Activated naive CD4-positive, alpha-beta T cell treated with anti-CD3 and anti-CD28 coated beads for 36 hours (primary cell): ENCODE data around the gene AEBP1. TPM values are rescaled to one million over a fixed set of nuclear protein-coding genes. Genes with fewer than 3 reads are reported as not detected.

Experiments used
- CTCF ChIA-PET: fragments of 350-600 bp; sonication (Branson Sonifier 250); formaldehyde crosslinking; loops from one replicate; lab custom pipeline; 2021; ENCODE audit warnings: antibody characterized with exemption; lab: Charles Lee
- DNase-seq: peaks from one replicate; pipeline ENCODE4 v3.0.0-alpha.2; 2020
- H3K27ac Mint-ChIP-seq: one replicate; pipeline ENCODE4 v1.8.0; 2021; ENCODE audit warnings: mild to moderate bottlenecking, mixed read lengths
- H3K27me3 Mint-ChIP-seq: one replicate; pipeline ENCODE4 v1.8.0; 2021; ENCODE audit warnings: low read depth, mixed read lengths
- H3K36me3 Mint-ChIP-seq: one replicate; pipeline ENCODE4 v1.8.0; 2021; ENCODE audit warnings: low read depth, mixed read lengths
- H3K4me1 Mint-ChIP-seq: one replicate; pipeline ENCODE4 v1.8.0; 2021; ENCODE audit warnings: low read depth, mixed read lengths
- H3K4me3 Mint-ChIP-seq: one replicate; pipeline ENCODE4 v1.8.0; 2021; ENCODE audit warnings: mild to moderate bottlenecking, moderate library complexity, mixed read lengths
- H3K9me3 Mint-ChIP-seq: one replicate; pipeline ENCODE4 v1.8.0; 2021; ENCODE audit warnings: mixed read lengths
- intact Hi-C: fragments of 100-400 bp; cut with micrococcal nuclease; formaldehyde crosslinking; loops from one replicate; pipeline ENCODE4 v1.15.1; 2023
- total RNA-seq, 2 experiments: library from RNA; stranded (reverse); gene quantifications; one replicate each; pipeline ENCODE4 v1.2.3, GENCODE V29; 2021

Gene AEBP1
- total RNA-seq, 2 experiments from 2014 or later = 10.1 to 10.8 TPM

DNA sequence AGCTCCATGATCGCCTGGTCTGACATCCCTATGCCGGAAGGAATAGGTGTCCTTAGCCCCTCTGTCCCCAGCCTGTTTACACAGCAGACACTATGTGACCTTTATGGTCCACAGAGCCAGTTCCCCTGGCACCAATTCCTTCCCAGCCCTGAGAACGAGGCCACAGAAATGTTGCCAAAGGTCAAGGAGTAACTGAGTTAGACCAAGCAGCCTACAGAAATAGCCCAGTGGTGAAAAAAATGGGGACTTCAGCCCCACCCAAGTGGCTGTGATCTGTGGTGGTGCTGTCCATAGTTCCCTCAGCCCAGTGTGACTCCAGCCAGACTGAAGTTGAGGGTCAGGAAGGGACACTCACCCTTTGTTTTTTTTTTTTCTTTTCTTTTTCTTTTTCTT is 41.2 kb upstream of the AEBP1 start:
- CTCF ChIA-PET = interaction anchor here (0.7 kb wide), 1 partner anchor 18 kb away, joined by 3 read pairs; no protein-coding TSS in a partner anchor
- H3K27me3 Mint-ChIP-seq = no peaks in the 10 kb centered on the region
- intact Hi-C loops = no loop called here
- H3K4me1 Mint-ChIP-seq = peaks cover 20% of the 10 kb centered on the region
- H3K36me3 Mint-ChIP-seq = peaks cover 20% of the 10 kb centered on the region
- no peaks in the 10 kb centered on the region for H3K9me3 Mint-ChIP-seq
- no peak overlapping the region for H3K27ac Mint-ChIP-seq
- no peak overlapping the region for H3K4me3 Mint-ChIP-seq
- no peak for DNase-seq

DNA sequence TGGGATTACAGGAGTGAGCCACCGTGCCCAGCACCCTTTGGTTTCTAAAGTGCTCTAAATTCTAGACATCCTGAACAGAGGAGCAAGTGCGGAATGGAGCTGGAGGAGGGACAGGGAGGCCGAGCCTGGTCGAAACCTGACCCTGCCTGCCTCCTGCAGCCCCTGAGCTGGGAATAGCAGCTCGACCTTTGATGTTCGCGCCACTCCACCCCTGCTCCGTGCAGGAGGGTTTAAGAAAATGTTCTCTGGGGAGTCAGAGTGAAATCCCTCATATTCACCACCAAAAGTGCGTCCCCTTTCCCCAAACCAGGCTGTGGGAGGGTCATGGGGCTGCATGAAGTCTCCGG is 40.6 kb upstream of the AEBP1 start:
- Mint-ChIP-seq H3K4me1 (peaks cover 20% of the 10 kb centered on the region), H3K27ac (no peak overlapping the region), H3K4me3 (no peak overlapping the region), H3K9me3 (no peaks in the 10 kb centered on the region), H3K27me3 (no peaks in the 10 kb centered on the region), H3K36me3 (peaks cover 16% of the 10 kb centered on the region)
- intact Hi-C loops = no loop called here
- DNase-seq = no peak
- CTCF ChIA-PET = interaction anchor here (0.7 kb wide), 1 partner anchor 18 kb away, joined by 3 read pairs; no protein-coding TSS in a partner anchor

DNA sequence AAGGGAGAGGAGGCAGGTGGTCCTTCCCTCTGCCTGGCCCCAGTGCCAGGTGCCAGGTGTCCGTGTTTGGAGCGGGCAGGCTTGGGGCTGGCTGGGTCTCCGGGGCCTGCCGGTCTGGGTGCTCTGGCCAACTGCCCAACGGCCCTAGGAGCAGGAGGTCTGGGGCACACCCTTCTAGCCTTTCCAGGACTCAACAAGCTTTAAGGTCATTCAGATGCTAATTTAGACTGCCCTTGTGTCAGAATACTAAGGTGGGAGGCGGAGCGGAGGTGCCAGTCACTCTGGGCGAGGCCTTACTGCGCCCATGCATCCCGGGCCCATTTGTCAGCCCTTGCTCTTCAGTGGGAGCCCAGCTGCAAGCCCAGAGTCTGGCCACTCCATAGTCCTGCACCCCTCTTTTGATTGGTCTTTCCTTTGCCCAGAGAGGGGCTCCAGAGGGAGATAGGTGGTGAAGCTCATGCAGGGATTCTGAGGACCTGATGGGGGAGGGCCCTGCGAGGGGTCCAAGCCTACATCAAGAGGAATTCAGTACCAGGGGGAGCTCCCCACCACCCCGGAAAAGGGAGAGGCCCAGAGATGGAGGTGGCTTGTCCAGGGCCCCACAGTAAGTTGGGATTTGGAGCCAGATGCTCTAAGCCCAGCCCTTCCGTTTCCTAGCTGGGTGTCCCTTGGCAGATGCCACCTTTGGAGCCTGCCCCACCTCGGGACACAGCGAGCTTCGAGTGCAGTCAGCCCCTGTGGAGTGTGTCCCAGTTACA is 40.1 kb upstream of the AEBP1 start:
- peaks cover 22% of the 10 kb centered on the region for H3K4me1 Mint-ChIP-seq
- peaks cover 11% of the 10 kb centered on the region for H3K36me3 Mint-ChIP-seq
- CTCF ChIA-PET = interaction anchor here (0.7 to 1.1 kb wide), 2 partner anchors 17 kb away, joined by 3 to 4 read pairs; no protein-coding TSS in a partner anchor
- DNase-seq = no peak
- no peak overlapping the region for H3K4me3 Mint-ChIP-seq
- intact Hi-C loops = no loop called here
- no peak overlapping the region for H3K27ac Mint-ChIP-seq
- no peaks in the 10 kb centered on the region for H3K27me3 Mint-ChIP-seq
- no peaks in the 10 kb centered on the region for H3K9me3 Mint-ChIP-seq

DNA sequence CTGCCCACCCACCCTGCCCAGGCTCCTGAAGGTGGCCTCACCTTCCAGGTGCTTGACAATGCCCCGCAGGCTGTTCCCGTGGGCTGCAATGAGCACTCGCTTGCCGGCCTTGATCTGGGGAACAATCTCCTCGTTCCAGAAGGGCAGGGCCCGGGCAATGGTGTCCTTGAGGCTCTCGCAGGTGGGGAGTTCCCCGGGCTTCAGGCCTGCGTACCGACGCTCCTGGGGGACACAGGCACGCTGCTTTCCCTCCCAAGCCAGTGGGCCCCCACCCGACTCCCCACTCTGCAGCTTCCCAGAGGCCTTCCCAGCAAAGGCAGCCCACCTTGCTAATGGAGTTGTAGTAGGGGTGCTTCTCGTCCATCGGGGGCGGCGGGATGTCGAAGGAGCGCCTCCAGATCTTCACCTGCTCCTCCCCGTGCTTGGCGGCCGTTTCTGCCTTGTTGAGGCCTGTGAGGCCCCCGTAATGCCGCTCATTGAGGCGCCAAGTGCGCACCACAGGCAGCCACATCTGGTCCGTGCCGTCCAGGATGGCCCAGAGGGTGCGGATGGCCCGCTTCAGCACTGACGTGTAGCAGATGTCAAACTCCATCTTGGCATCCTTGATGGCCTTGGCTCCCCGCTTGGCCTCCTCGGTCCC is 39.2 kb upstream of the AEBP1 start:
- peaks cover 10% of the 10 kb centered on the region for H3K36me3 Mint-ChIP-seq

DNA sequence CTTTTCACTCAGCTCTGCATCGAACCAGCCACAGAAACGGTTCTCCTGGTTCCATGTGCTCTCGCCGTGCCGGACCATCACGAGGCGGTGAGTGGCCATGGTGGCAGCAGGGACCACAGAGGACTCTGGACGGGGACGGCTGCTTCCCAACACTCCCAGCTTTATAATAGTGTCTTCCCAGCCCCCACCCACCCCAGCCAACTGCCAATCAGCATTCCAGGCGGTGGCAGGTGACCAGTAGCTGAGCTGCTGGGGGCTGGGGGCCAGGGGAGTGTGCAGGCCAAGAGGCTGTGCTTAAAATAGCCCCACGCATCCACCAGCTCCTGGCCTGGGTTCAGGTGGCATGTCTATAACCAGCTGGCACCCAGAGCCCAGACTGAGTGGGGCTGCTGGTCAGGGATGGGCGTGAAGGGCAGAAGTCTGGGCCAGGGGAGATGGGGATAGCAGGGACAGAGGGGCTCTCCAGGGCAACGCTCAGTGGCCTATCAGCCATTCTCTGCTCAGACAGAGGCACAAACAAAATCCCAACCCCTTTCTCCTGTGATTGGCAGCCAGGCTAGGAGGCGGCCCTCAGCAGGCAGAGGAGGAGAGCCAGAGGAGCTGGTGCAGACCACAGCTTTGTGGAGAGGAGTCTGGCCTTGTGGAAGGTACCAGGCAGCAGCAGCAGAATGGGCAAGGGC is 38.6 kb upstream of the AEBP1 start, which contains the start of gene PGAM2:
PGAM2 (minus strand) TSS at position 137 of the 680 bp plus-strand sequence; CDS start at position 99, 38 bp downstream.
- DNase-seq = no peak
- intact Hi-C loops = no loop called here
- Mint-ChIP-seq H3K4me1 (peaks cover 22% of the 10 kb centered on the region), H3K4me3 (no peak within 1 kb of the TSS), H3K27me3 (no peaks in the 10 kb centered on the region), H3K36me3 (peaks cover 5% of the 10 kb centered on the region), H3K9me3 (no peaks in the 10 kb centered on the region), H3K27ac (no peak within 1 kb of the TSS)
- CTCF ChIA-PET = interaction anchor here (1.1 to 1.4 kb wide), 2 partner anchors 15 to 18 kb away, joined by 4 read pairs; no protein-coding TSS in a partner anchor

More for the DNA sequence above, 39.2 kb upstream of the AEBP1 start:
- Mint-ChIP-seq H3K27me3 (no peaks in the 10 kb centered on the region), H3K9me3 (no peaks in the 10 kb centered on the region), H3K4me1 (peaks cover 22% of the 10 kb centered on the region), H3K27ac (no peak overlapping the region), H3K4me3 (no peak overlapping the region)
- DNase-seq = no peak
- intact Hi-C loops = no loop called here
- CTCF ChIA-PET = interaction anchor here (1.1 kb wide), 1 partner anchor 18 kb away, joined by 4 read pairs; no protein-coding TSS in a partner anchor

DNA sequence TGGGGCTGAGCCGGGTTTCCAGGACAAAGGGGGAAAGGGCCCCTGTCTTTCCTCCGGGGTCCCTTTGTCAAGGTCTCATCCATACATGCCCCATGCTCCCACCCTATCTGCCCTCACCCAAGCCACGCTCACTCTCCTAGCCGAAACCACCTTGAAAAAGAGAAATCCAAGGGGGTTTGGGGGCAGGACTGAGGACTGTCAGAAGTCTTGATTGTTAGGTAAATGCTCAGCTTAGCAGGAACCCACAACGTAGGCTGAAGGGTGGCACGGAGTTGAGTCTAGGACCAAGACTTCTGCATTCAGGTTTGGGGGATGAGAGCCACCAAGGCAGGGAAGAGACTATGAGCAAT is 38.1 kb upstream of the AEBP1 start:
- peaks cover 5% of the 10 kb centered on the region for H3K36me3 Mint-ChIP-seq
- no peak overlapping the region for H3K27ac Mint-ChIP-seq
- no peak overlapping the region for H3K4me3 Mint-ChIP-seq
- intact Hi-C loops = no loop called here
- H3K9me3 Mint-ChIP-seq = no peaks in the 10 kb centered on the region
- H3K27me3 Mint-ChIP-seq = no peaks in the 10 kb centered on the region
- no peak for DNase-seq
- CTCF ChIA-PET = interaction anchor here (1.4 to 1.5 kb wide), 2 partner anchors 11 to 15 kb away, joined by 4 read pairs; no protein-coding TSS in a partner anchor
- H3K4me1 Mint-ChIP-seq = peaks cover 22% of the 10 kb centered on the region

DNA sequence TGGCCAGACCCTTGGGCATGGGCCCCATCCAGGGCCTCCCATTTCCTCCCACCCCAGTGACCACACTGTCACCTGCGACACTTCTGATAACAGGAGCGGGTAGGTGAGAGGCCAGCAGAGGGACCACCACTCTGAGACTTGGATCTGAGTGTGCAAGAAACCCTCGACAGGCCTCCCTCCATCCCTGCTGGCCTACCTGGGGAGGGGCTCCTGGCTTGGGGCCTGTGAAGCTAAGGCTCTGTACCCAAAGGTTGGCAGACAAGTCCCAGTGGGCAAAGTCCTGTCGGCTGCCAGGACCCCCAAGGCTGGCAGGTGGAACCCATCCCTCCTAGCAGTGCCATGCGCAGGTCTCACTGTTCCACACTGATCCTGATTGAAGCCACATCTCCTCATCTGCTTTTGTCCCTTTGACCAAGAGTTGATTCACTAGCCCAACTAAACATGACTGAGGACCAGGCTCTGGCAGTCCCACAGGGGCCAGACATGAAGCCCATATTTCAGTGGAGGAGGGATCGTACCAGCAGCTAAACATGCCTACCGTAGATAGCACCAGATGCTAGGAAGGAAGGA is 37.6 kb upstream of the AEBP1 start:
- no peak overlapping the region for H3K4me3 Mint-ChIP-seq
- no peaks in the 10 kb centered on the region for H3K9me3 Mint-ChIP-seq
- no peak overlapping the region for H3K27ac Mint-ChIP-seq
- H3K27me3 Mint-ChIP-seq = no peaks in the 10 kb centered on the region
- peaks cover 22% of the 10 kb centered on the region for H3K4me1 Mint-ChIP-seq
- peaks cover 3% of the 10 kb centered on the region for H3K36me3 Mint-ChIP-seq
- CTCF ChIA-PET = interaction anchor here (1.4 to 1.5 kb wide), 2 partner anchors 12 to 16 kb away, joined by 4 read pairs; no protein-coding TSS in a partner anchor
- no peak for DNase-seq
- intact Hi-C loops = no loop called here

DNA sequence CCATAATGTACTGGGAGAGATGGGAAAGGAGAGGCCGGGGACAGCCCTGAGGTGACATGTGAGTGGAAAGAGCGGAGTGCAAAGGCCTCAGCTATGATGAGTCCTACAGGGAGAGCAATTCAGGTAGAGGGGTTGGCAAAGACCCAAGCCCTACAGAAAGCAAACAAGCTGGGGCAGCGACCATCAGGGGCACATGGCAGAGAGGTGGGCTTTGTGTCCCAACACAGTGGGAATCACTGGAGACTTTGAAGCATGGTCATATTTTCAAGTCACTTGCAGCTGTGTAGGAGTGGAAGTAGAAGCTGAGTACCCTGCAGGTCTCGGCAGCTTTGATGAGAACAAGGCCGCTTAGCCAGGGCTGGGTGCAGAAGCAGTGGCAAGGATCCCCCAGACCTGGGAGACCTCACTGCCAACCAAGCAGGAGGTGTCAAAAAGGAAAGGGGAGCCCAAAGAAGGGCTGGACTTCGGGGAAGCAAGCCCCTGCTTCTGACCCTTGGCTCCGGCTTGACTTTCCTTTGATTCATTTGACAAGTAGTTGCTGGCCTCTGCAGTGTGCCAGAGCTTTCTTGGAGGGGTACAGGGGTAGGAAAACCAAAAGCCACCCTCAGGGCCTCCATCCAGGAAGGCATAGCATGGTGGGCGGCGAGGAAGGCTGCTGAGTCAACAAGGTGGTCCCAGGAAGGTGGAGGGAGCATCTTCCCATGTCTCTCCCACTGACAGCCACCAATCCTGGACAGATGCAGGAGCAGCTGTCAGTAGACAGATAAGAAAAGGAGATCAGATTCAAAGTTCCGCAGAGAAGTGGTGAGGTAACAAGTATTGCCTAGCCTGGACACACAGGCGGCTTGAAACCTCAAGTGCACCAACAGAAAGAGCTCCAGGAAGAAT is 36.8 kb upstream of the AEBP1 start:
- H3K4me1 Mint-ChIP-seq = peaks cover 22% of the 10 kb centered on the region
- CTCF ChIA-PET = interaction anchor here (1.1 to 1.5 kb wide), 2 partner anchors 11 to 13 kb away, joined by 3 to 4 read pairs; no protein-coding TSS in a partner anchor
- H3K36me3 Mint-ChIP-seq = peaks cover 5% of the 10 kb centered on the region
- H3K9me3 Mint-ChIP-seq = no peaks in the 10 kb centered on the region
- no peak for DNase-seq
- intact Hi-C loops = no loop called here
- H3K27me3 Mint-ChIP-seq = no peaks in the 10 kb centered on the region
- no peak overlapping the region for H3K4me3 Mint-ChIP-seq
- no peak overlapping the region for H3K27ac Mint-ChIP-seq

DNA sequence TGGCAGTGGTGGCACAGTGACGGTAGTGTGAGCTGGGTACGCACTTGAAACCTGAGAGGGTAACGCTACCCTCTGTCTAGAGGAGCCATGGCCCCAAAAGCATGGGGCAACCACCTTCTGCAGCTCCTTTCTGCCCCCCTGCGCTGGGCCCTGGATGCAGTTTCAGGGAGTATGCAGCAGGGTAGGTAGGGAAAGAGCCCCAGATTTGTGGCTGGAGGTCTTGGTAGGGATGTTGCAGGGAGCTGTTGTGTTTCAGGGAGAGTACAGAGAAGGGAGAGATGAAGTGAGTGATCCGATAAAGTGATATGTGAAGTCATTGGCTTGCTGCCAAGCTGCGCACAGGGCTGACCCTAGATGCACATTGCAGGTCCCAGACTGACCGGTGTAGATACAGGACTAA is 36.1 kb upstream of the AEBP1 start:
- intact Hi-C loops = no loop called here
- CTCF ChIA-PET = interaction anchor here (1.1 kb wide), 1 partner anchor 10 kb away, joined by 3 read pairs; no protein-coding TSS in a partner anchor
- Mint-ChIP-seq H3K27ac (no peak overlapping the region), H3K4me1 (peaks cover 24% of the 10 kb centered on the region), H3K27me3 (no peaks in the 10 kb centered on the region), H3K4me3 (no peak overlapping the region), H3K9me3 (no peaks in the 10 kb centered on the region), H3K36me3 (peaks cover 8% of the 10 kb centered on the region)
- DNase-seq = no peak

DNA sequence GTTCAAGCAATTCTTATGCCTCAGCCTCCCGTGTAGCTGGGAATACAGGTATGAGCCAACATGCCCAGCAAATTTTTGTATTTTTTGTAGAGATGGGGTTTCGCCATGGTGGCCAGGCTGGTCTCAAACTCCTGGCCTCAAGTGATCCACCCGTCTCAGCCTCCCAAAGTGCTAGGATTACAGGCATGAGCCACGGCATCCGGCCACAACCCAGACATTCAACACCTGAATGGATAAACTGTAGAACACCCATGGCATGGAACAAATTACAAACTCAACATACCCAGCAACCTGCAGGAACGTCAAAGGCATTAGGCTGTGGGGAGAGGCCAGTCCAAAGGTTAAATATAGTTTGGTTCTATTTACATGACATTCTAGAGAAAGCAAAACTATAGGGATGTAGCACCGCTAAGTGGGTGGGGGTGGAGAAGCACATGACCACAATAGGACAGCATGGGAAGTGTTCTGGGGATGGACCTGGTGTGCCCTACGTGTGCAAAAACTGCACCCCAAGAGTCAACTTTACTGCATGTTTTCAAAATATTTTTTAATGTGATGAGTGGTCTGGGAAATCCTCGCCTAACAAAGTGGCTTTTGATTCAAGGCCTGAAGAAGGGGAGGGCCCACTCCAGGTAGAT is 32.3 kb upstream of the AEBP1 start:
- intact Hi-C loops = no loop called here
- Mint-ChIP-seq H3K36me3 (peaks cover 20% of the 10 kb centered on the region), H3K4me1 (peaks cover 7% of the 10 kb centered on the region), H3K27ac (no peak overlapping the region), H3K4me3 (no peak overlapping the region), H3K27me3 (no peaks in the 10 kb centered on the region), H3K9me3 (no peaks in the 10 kb centered on the region)
- CTCF ChIA-PET = interaction anchor here (0.9 kb wide), 1 partner anchor 10 kb away, joined by 3 read pairs; no protein-coding TSS in a partner anchor
- no peak for DNase-seq
